NOMO-1 (cell line): ENCODE results near the gene PSRC1.

Source experiments
- DNase-seq, 2 experiments: peaks; one replicate each; lab custom pipeline; 2025; ENCODE audit not compliant: unreplicated experiment in 2 of 2; lab: John Stamatoyannopoulos, UW

Gene PSRC1

DNA sequence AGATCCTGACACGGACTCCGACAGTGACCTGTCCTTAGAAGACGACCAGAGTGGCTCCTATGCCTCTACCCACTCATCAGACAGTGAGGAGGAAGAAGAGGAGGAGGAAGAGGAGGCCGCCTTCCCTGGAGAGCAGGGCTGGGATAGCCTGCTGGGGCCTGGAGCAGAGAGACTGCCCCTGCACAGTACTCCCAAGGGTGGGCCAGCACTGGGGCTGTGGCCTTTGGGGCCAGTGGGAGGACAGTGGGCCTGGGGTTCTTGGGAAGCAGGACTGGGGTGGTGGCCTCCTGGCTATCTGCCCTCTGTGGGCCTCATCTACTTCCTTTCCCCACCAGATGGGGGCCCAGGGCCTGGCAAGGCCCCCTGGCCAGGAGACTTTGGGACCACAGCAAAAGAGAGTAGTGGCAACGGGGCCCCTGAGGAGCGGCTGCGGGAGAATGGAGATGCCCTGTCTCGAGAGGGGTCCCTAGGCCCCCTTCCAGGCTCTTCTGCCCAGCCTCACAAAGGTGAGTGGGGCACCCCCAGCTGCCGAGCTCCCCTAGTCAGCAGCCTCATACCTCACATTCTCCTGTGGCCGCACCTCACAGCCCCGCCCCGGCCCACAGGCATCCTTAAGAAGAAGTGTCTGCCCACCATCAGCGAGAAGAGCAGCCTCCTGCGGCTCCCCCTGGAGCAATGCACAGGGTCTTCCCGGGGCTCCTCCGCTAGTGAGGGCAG, 10.0 kb downstream of the PSRC1 start:
- no peak for DNase-seq

- no peak for DNase-seq
Observed at GRCh38 chr1:109272021-109272799, 10.7 kb downstream of the PSRC1 start.

- DNase-seq = no peak
Observed at GRCh38 chr1:109271458-109271857, 11.5 kb downstream of the PSRC1 start.

DNA sequence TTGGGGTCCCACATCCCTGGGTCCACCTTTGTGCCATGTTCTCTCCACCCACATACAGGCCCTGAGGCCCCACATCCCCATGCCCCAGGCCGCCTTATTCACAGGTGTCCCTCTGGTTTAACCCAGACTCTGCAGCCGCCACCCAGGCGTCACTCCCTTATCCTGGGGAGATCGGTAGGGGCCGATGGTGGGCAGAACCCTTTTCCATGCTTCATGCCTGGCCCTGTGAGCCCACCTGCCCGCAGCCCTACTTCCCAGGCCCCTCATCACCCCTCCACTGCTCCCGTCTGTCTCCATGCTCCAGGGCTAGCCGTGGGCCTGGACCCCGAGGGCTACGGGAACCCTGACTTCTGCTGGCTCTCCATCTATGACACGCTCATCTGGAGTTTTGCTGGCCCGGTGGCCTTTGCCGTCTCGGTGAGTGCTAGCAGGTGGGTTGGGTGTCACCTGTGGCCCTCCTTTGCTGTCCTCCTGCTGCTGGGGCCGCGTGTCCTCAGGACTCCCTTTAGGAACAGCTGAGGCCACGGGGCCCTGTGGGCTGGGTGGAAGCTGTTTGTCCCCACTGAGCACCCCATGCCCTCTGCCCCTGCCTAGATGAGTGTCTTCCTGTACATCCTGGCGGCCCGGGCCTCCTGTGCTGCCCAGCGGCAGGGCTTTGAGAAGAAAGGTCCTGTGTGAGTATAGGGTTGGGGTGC, 12.2 kb downstream of the PSRC1 start:
- no peak for DNase-seq

- no peak for DNase-seq
Observed at GRCh38 chr1:109269981-109270622, 12.8 kb downstream of the PSRC1 start.

DNA sequence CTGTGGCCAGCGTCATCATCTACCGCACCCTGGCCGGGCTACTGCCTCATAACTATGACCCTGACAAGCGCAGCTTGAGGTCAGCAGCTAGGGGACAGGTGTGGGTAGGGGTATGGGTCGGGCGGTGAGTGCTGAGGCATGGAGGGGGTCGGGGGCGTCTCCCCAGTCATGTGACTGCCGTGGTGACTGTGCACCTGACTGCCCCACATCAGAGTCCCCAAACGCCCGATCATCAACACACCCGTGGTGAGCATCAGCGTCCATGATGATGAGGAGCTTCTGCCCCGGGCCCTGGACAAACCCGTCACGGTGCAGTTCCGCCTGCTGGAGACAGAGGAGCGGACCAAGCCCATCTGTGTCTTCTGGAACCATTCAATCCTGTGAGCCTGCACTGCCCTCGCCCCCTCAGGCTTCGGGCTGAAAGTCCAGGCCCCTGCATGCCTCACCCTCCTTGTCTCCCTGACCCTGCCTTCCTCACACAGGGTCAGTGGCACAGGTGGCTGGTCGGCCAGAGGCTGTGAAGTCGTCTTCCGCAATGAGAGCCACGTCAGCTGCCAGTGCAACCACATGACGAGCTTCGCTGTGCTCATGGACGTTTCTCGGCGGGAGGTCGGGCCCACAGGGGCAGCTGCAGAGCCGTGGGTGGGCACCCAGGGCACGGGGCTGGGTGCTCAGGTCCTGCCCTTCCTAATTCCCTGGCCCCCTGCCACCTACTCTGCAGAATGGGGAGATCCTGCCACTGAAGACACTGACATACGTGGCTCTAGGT, 13.5 kb downstream of the PSRC1 start:
- no peak for DNase-seq

- DNase-seq = no peak
Observed at GRCh38 chr1:109268431-109269211, 14.3 kb downstream of the PSRC1 start.

- no peak for DNase-seq
Observed at GRCh38 chr1:109267743-109268300, 15.1 kb downstream of the PSRC1 start.

DNA sequence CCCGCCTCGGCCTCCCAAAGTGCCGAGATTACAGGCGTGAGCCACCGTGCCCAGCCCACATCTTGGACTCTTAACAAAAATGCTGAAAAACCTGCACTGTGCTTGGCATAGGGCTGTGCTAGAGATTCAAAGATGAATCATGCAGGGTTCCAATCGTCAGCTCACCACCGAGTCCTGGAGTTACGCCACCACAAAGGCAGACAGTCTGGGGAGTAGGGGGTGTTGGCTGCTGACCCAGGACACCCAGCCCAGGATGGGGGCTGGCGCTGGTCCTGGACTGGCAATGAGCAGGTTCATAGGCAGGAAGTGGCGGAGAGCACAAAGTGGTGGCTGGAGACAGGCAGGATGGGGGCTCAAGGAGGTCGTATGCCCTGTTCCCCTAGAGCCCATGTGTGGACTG, 16.0 kb downstream of the PSRC1 start:
- no peak for DNase-seq

- DNase-seq = no peak
Observed at GRCh38 chr1:109265741-109266330, 17.1 kb downstream of the PSRC1 start.

DNA sequence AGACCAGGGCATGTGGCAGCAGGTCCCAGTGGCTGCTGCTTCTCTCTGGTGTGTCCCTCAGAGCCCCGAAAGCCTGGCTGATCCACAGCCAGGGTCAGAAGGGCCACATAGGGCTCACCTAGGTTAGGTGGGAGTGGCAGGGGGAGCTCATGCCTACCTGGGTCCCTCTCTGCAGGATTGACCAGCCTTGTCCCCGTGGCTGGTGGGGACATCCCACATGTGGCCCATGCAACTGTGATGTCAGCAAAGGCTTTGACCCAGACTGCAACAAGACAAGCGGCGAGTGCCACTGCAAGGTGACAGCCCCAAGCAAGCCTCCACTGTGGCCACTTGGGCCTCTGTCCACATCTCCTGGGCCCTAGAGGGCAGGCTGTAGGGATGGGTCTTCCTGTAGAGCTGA, 17.9 kb downstream of the PSRC1 start:
- DNase-seq = no peak

DNA sequence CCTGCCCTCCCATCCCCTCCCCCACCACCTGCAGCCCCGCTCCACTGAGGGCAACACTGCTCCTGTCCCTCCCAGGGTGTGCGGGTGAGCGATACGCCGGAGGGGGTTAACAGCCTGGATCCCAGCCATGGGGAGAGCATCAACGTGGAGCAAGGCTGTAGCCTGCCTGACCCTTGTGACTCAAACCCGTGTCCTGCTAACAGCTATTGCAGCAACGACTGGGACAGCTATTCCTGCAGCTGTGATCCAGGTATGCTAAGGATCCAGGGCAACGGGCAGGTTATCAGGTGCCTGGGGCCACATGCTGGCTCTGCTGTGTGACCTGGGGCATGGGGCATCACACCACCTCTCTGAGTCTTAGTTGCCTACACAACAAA, 18.6 kb downstream of the PSRC1 start:
- DNase-seq = no peak

DNA sequence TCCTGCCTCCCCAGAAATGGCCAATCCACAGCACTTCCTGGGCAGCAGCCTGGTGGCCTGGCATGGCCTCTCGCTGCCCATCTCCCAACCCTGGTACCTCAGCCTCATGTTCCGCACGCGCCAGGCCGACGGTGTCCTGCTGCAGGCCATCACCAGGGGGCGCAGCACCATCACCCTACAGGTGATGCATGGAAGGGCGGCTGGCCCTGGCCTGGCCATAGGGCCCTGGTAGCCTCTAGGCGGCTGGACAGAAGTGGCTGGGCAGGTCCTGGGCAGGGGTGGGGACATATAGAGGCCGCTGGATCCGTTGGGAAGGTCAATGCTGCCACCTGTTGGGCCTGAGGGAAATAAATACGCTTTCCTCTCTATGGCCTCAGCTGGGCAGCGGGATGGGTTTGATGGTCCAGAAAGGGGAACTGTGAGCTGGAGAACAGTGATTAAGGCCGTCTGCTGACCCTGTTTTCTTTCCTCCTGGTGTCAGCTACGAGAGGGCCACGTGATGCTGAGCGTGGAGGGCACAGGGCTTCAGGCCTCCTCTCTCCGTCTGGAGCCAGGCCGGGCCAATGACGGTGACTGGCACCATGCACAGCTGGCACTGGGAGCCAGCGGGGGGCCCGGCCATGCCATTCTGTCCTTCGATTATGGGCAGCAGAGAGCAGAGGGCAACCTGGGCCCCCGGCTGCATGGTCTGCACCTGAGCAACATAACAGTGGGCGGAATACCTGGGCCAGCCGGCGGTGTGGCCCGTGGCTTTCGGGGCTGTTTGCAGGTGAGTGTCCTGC, 19.2 kb downstream of the PSRC1 start:
- peak; percentile 40 to 42 for DNase-seq

- no peak for DNase-seq
Observed at GRCh38 chr1:109263234-109263596, 19.7 kb downstream of the PSRC1 start.

DNA sequence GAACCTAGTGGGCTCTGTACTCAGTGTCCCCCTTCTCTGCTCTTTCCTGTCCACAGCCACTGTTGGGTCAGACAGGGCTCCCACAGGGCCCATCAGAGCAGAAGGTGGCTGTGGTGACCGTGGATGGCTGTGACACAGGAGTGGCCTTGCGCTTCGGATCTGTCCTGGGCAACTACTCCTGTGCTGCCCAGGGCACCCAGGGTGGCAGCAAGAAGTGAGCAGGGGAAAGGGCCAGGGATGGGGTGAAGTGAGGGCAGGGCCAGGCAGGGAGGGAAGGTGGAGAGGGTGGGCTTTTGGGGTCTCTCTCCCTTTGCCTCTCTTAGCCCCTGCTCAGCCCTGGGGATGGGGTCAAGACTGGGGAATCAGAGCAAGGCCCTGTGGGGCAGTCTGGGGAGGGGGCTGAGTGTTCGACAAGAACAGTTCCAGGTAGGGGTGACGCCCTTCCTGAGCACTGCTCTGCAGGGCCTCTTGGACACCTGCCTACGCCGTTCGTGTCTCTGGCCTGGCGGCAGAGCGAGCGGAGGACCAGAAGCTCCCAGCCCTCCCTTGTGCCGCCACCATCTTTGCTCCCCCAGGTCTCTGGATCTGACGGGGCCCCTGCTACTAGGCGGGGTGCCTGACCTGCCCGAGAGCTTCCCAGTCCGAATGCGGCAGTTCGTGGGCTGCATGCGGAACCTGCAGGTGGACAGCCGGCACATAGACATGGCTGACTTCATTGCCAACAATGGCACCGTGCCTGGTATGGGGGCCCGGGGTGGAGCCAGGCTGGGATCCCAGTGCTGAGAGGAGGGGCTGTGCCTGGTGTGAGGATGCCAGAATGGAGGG, 20.5 kb downstream of the PSRC1 start:
- DNase-seq = no peak

DNA sequence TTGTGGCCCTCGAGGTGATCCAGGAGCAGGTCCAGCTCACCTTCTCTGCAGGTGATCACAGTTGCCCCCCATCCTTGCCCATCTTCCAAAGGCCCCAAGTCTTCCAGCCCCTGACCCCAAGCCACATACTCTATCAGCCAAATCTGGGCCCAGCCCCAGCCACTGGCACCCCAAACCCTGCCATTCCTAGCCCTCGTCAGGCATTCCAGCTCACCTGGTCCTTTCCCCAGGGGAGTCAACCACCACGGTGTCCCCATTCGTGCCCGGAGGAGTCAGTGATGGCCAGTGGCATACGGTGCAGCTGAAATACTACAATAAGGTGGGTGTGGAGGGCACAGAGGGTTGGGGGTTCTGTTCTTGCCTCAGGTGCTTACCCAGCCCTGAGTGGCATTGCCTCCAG, 21.4 kb downstream of the PSRC1 start:
- no peak for DNase-seq

DNA sequence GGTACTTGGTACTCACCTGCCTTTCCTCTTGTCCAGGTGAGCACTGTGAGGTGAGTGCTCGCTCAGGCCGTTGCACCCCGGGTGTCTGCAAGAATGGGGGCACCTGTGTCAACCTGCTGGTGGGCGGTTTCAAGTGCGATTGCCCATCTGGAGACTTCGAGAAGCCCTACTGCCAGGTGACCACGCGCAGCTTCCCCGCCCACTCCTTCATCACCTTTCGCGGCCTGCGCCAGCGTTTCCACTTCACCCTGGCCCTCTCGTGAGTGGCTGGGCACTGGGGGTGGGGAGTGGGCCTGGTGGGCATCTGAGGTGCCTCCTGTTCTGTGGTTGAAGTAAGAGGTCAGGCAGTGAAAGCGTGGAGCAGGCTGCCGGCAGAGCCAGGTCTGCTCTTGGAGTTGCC, 21.9 kb downstream of the PSRC1 start:
- no peak for DNase-seq
